Activated CD4-positive, alpha-beta T cell treated with anti-CD3 and anti-CD28 coated beads, Interleukin-2, Interleukin-6, amounts not matched to agents 100 ng/mL and 50 ng/mL, durations not matched to agents 16 hours and 8 hours (primary cell): ENCODE measurements around the gene BLOC1S1.

Experiments used
- DNase-seq: peaks from one replicate; pipeline ENCODE4 v3.0.0-alpha.2; 2020

BLOC1S1 gene

GRCh38 chr12:55715833-55716581 lies at the start of gene BLOC1S1:
Gene BLOC1S1, plus strand, starts transcription at chr12:55716046. Its CDS starts 6 bp downstream, at chr12:55716052.
- peak; percentile 97 for DNase-seq

GRCh38 chr12:55666508-55666907 lies 49.3 kb upstream of the BLOC1S1 start:
- DNase-seq: no peak

GRCh38 chr12:55670276-55670675 lies 45.6 kb upstream of the BLOC1S1 start:
- no peak for DNase-seq

DNA sequence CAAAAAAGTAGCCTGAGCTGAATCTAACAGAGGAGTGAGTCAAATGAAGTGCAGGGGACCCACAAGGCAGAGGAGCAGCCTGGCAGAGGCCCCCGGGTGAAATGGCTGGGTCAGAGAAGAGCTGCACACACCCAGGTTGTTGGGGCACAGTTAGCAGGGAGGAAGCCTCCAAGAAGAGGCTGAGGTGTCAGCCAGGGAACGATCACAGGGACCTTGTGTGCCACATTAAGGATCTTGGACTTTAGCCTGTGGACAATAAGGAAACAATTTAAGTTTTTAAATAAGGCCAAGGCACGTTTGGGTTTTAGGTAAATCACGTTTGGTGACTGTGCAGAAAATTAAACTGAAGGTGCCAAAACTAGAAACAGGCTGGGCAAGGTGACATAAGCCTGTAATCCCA lies 44.1 kb upstream of the BLOC1S1 start:
- no peak for DNase-seq

DNA sequence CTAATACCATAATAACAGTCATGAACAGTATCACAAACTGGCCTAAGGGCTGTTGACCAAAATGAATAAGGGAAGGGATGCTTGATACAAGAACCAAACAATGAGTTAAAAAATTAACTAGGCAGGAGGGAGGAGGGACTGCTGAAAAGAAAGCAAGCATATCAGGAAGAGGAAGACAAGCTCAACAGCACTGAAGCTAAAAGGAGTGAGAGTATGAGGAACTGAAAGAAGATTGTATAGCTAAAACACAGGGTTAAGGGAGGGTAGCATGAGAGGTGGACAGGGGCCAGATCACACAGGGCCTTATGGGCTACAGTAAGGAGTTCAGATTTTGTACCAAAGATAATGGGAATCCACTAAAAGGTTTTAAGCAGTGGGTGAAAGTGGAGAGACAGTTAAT lies 42.2 kb upstream of the BLOC1S1 start:
- DNase-seq: no peak

DNA sequence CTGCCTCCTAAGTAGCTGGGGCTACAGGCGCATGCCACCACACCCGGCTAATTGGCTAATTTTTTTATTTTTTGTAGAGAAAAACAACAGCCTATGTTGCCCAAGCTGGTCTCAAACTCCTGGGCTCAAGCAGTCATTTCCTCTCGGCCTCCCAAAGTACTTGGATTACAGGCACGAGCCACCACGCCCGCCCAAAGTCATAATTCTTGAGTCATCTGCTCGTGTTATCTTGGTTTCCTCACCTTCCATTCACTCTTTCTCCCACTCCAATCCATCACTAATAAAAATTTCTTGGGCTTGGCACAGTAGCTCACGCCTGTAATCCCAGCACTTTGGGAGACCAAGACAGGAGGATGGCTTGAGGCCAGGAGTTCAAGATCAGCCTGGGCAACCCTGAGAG lies 40.2 kb upstream of the BLOC1S1 start:
- no peak for DNase-seq

DNA sequence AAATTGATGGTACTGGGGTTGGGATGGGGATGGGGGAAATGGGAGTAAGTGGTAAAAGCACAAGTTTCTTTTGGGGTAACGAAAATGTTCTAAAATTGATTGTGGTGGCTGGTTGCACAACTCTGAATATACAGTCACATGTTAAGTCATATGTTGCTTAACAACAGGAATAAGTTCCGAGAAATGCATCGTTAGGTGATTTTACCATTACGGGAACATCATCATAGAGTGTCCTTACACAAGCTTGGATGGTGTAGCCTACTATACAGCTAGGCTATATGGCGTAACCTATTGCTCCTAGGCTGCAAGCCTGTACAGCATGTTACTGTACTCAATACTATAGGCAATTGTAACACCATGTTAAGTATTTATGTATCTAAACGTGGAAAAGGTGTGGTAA lies 39.1 kb upstream of the BLOC1S1 start:
- no peak for DNase-seq

GRCh38 chr12:55679691-55680090 lies 36.2 kb upstream of the BLOC1S1 start:
- no peak for DNase-seq

GRCh38 chr12:55681142-55682077 lies 34.4 kb upstream of the BLOC1S1 start:
- DNase-seq: peak; percentile 11

DNA sequence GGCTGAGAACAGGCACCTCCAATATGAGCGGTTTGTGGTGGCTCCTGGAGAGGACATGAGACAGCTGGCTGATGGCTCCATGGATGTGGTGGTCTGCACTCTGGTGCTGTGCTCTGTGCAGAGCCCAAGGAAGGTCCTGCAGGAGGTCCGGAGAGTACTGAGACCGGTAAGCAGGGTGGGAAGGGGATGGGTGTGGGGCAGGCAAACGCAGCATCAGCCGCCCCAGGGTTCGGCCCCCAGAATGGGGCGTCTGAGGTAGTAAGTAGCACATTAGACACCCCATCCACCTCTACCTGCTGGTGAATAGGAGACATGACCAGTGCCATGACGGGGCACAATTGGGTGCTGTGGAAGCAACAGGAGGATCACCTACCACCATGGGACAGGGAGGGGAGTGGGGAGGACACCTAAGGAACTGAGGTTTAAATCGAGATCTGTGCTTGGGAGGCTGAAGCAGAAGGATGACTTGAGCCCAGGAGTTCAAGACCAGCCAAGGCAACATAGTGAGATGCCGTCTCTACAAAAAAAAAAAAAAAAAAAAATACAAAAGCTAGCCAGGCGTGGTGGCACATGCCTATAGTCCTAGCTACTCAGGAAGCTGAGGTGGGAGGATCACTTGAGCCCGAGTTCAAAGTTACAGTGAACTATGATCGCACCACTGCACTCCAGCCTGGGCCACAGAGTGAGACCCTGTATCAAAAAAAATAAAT lies 33.6 kb upstream of the BLOC1S1 start:
- DNase-seq: no peak

- no peak for DNase-seq
Observed at GRCh38 chr12:55683676-55684075, 32.2 kb upstream of the BLOC1S1 start.

GRCh38 chr12:55684761-55685370 lies 31.0 kb upstream of the BLOC1S1 start:
- DNase-seq: no peak

DNA sequence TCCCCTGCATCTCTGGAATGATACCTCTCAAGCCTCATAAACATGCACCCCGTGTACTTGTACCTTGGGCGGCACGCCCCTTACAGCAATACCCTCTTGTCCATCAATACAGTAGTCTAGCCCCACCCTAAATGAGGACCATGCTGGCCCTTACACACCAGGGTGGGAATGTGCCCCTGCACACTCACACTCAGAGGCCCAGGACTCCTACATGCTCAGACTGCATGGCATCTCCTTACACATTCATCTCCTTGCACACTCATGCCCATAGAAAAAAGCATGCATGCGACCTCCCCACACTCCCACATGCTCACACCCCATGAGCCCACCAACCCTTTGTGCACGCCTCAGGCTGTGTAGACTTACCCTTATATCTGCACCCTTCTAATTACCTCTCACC lies 30.2 kb upstream of the BLOC1S1 start:
- DNase-seq: no peak

GRCh38 chr12:55686366-55687010 lies 29.4 kb upstream of the BLOC1S1 start:
- no peak for DNase-seq

DNA sequence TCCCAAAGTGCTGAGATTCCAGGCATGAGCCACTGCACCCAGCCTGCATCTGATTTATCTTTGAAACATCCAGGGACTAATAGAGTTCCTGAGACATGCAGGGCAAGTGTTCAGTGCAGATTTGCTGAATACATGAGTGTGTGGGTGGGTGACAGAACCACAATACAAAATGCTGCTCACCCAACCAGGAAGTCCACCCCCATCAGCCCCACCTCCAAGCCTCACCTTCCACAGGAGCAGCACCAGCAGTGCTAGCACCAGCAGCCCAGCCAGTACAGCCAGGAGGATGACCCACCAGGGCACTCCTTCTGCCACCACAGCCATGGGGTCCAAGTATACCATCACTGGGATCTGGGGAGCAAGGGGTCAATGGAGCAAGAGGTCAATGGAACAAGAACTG lies 28.1 kb upstream of the BLOC1S1 start:
- DNase-seq: peak; percentile 29

DNA sequence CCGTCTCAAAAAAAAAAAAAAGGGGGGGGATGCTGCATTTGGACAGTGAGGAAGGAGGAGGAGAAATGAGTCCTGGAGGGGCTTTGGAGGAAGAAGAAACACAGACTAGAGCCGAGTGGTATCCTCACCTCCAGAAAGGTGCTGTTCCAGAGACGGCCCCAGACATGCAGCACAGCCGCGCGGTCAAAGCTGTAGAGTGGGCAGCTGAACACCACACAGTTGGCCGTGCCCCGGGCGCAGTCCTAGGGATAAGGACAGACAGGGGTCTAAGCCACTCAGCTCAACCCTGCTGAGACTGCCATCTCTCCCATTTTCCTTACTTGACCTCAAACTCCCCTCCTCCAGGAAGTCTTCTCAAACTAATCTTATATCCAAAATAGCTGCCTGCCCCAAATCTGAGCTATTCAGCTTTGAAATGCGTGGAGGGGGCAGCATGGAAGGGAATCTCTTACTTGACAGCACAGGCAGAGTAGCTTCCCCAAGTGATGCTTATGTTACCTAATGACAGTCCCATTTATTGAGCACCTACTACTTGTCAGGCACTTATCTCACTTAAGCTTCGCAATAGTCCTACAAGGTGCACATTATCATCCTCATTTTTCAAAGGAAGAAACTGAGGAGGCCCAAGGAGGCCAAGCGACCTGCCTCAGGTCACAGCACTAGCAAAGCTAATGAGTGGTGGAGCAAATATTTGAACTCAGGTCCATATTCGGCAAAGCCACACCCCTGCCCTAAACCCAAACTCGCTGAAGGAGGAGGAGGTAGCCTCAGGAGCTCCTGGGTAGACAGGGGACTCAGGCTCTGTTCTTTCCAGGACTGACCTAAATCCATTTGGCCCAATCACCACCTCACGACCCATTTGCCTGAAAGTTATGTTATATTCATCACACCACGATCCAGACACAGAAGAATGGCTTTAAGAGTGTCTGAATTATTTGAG lies 26.9 kb upstream of the BLOC1S1 start:
- DNase-seq: no peak

GRCh38 chr12:55692631-55693322 lies 23.1 kb upstream of the BLOC1S1 start:
- DNase-seq: no peak

DNA sequence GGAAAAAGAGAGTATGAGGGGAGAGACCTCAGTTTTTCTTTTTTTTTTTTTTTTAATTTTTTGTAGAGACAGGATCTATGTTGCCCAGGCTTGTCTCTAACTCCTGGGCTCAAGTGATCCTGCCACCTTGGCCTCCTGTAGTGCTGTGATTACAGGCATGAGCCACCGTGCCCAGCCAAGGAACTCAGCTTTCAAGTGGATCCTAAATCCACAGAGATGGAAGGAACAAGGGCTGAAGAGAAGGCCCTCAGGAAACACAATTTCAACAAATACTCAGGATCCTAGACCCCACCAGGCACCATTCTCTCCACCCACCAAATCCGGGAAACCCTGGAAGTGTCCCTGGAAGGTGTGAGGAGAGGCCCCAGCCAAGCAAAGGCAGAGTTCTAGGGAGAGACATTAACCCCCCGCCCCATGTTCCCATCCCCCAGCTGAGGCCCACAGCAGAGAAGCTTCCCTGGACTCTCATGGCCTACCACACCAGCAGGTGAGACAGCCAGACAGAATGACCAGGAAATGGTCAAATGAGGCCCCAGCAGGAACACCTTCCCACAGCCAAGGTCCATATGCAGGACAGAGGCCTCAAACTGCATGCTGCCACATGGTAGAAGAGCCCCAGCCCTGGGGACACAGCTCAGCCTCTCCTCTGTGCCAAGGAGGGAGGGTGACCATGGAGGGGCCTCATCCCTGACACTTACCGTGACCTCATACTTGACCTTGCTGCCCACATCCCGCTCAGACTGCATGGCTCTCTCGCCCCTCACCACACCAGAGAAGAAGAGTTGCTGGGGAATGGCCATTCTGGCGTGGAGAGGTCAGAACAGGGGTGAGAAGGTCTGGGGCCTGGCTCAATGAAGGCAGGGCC lies 22.3 kb upstream of the BLOC1S1 start:
- no peak for DNase-seq

- no peak for DNase-seq
Observed at GRCh38 chr12:55694188-55694515, 21.7 kb upstream of the BLOC1S1 start.

- no peak for DNase-seq
Observed at GRCh38 chr12:55694651-55695050, 21.2 kb upstream of the BLOC1S1 start.
